ENCODE measurements around the gene LDLRAD3. TPM values are rescaled to one million over a fixed set of nuclear protein-coding genes. Genes with fewer than 3 reads are reported as not detected.

Gene LDLRAD3
- total RNA-seq, 1 experiment from 2014 or later = 28.1 TPM

- Histone ChIP-seq H3K9me3 (ENCODE audit: control insufficient read depth, insufficient read depth, low read depth, low read length) (no peaks in the 10 kb centered on the region), H3K4me1 (ENCODE audit: control insufficient read depth, insufficient read depth, low read length) (no peaks in the 10 kb centered on the region), H3K27ac (ENCODE audit: low read length) (no peak overlapping the region), H3K36me3 (ENCODE audit: control insufficient read depth, insufficient read depth, low read length) (no peaks in the 10 kb centered on the region), H3K27me3 (ENCODE audit: control insufficient read depth, insufficient read depth, low read length) (no peaks in the 10 kb centered on the region), H3K4me3 (ENCODE audit: low read depth in 2 of 2, low read length in 2 of 2) (no peak overlapping the region)
- no peak for TF ChIP-seq POLR2AphosphoS5 (IDR thresholded peaks at IDR 0.05; ENCODE audit: low read depth, low read length)
- TF ChIP-seq CTCF (IDR thresholded peaks at IDR 0.05) = no peak
- no peak for TF ChIP-seq REST (IDR thresholded peaks at IDR 0.05; ENCODE audit: insufficient read depth in 1 of 2, low read depth in 2 of 2, low read length in 1 of 2)
- no peak for TF ChIP-seq SIN3A (IDR thresholded peaks at IDR 0.05; ENCODE audit: borderline replicate concordance, insufficient read depth, low read depth, low read length)
- no peak for TF ChIP-seq TCF7L2 (IDR thresholded peaks at IDR 0.05; ENCODE audit: low read depth, low read length)
- no TSS peak for BruUV-seq (replicated peaks)
- CTCF ChIA-PET = interaction anchor here (0.5 to 0.6 kb wide), 2 partner anchors 459 to 467 kb away, joined by 3 to 6 read pairs; no protein-coding TSS in a partner anchor
- no peak for ATAC-seq
- intact Hi-C loops (cut with micrococcal nuclease; ENCODE audit: unreplicated experiment) = no loop called here
- DNase-seq (ENCODE audit: low read depth, low spot score) = no peak
- in situ Hi-C loops (cut with HindIII; ENCODE audit: low pct_unique_long_range_greater_than_20kb, low sequenced_read_pairs) = no loop called here
- POLR2A ChIA-PET = no interaction called here
Measured at GRCh38 chr11:36280531-36280930, 336.7 kb downstream of the LDLRAD3 start.

Small RNA genes lying within 50 kb of the gene (microRNA-seq; reads per million reads assigned to microRNA genes)
- gene MIR3973 (ENCODE audit: unreplicated experiment) = not detected

All from Panc1 (cell line).